HL-60 (cell line): Measurements from ENCODE around the gene MTMR12.
"Not testable (repeated sequence)": the region's sequence is repeated elsewhere in the genome, so short reads cannot be mapped to it uniquely, and the experiment has no call there.

Experiments used
- DNase-seq, 2 experiments: peaks; one replicate each; pipeline ENCODE4 v3.0.0-alpha.2; 2010 to 2020; ENCODE audit warnings: low read depth in 1 of 2, low spot score in 1 of 2
- H3K27ac ChIP-seq: fragments of 250-450 bp; sonication (Bioruptor Pico); replicated peaks from 2 replicates; pipeline ENCODE4 v1.5.1; 2020; ENCODE audit warnings: mild to moderate bottlenecking, moderate library complexity
- H3K27me3 ChIP-seq: fragments of 250-450 bp; sonication (Bioruptor Pico); 2 replicates; pipeline ENCODE4 v1.5.1; 2021; ENCODE audit warnings: mild to moderate bottlenecking, moderate library complexity; ENCODE audit not compliant: insufficient read depth, poor library complexity, severe bottlenecking
- H3K4me3 ChIP-seq: replicated peaks from 2 replicates; pipeline ENCODE4 v1.5.1; 2011; ENCODE audit warnings: mild to moderate bottlenecking, control low read depth, low read length; ENCODE audit not compliant: insufficient read depth
- GABPA ChIP-seq: IDR thresholded peaks from 2 replicates; pipeline ENCODE4 v1.6.1; 2012; ENCODE audit warnings: low read depth
- POLR2AphosphoS5 ChIP-seq: IDR thresholded peaks from 2 replicates; pipeline ENCODE4 v1.6.1; 2012; ENCODE audit warnings: low read depth
- SPI1 ChIP-seq: IDR thresholded peaks from 2 replicates; pipeline ENCODE4 v1.6.1; 2012; ENCODE audit warnings: low read depth, mild to moderate bottlenecking, borderline replicate concordance
- TF ChIP-seq, protein P1 (sequence below): IDR thresholded peaks from 2 replicates; pipeline ENCODE4 v1.6.1; 2012; ENCODE audit warnings: low read depth; ENCODE audit not compliant: insufficient replicate concordance
- TF ChIP-seq, protein P2 (sequence below): IDR thresholded peaks from one replicate; pipeline ENCODE4 v1.5.1; 2011; ENCODE audit warnings: low read length, control low read depth, inconsistent platforms; ENCODE audit not compliant: insufficient read depth

MTMR12 gene

DNA sequence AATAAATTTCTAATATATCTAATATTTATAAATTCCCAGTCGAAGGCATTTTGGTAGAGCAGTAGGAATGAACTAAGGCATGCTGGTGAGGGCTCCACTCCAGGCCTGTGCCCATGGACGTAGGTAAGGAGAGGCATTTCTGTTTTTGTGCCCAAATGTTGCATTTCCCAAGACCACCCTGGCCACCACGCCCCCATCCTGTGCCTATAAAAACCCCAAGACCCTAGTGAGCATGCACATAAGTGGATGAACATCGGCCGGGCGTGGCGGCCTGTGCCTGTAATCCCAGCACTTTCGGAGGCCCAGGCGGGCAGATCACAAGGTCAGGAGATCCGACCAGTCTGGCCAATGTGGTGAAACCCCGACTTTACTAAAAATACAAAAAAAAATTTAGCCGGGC is 10.1 kb upstream of the MTMR12 start:
- Histone ChIP-seq H3K27me3 (no peaks in the 10 kb centered on the region), H3K4me3 (no peak overlapping the region), H3K27ac (no peak overlapping the region)
- DNase-seq = no peak
- TF ChIP-seq GABPA (no peak), SPI1 (no peak), POLR2AphosphoS5 (no peak)
- TF ChIP-seq, protein P1, sequence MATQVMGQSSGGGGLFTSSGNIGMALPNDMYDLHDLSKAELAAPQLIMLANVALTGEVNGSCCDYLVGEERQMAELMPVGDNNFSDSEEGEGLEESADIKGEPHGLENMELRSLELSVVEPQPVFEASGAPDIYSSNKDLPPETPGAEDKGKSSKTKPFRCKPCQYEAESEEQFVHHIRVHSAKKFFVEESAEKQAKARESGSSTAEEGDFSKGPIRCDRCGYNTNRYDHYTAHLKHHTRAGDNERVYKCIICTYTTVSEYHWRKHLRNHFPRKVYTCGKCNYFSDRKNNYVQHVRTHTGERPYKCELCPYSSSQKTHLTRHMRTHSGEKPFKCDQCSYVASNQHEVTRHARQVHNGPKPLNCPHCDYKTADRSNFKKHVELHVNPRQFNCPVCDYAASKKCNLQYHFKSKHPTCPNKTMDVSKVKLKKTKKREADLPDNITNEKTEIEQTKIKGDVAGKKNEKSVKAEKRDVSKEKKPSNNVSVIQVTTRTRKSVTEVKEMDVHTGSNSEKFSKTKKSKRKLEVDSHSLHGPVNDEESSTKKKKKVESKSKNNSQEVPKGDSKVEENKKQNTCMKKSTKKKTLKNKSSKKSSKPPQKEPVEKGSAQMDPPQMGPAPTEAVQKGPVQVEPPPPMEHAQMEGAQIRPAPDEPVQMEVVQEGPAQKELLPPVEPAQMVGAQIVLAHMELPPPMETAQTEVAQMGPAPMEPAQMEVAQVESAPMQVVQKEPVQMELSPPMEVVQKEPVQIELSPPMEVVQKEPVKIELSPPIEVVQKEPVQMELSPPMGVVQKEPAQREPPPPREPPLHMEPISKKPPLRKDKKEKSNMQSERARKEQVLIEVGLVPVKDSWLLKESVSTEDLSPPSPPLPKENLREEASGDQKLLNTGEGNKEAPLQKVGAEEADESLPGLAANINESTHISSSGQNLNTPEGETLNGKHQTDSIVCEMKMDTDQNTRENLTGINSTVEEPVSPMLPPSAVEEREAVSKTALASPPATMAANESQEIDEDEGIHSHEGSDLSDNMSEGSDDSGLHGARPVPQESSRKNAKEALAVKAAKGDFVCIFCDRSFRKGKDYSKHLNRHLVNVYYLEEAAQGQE = no peak
- TF ChIP-seq, protein P2, sequence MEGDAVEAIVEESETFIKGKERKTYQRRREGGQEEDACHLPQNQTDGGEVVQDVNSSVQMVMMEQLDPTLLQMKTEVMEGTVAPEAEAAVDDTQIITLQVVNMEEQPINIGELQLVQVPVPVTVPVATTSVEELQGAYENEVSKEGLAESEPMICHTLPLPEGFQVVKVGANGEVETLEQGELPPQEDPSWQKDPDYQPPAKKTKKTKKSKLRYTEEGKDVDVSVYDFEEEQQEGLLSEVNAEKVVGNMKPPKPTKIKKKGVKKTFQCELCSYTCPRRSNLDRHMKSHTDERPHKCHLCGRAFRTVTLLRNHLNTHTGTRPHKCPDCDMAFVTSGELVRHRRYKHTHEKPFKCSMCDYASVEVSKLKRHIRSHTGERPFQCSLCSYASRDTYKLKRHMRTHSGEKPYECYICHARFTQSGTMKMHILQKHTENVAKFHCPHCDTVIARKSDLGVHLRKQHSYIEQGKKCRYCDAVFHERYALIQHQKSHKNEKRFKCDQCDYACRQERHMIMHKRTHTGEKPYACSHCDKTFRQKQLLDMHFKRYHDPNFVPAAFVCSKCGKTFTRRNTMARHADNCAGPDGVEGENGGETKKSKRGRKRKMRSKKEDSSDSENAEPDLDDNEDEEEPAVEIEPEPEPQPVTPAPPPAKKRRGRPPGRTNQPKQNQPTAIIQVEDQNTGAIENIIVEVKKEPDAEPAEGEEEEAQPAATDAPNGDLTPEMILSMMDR = no peak

DNA sequence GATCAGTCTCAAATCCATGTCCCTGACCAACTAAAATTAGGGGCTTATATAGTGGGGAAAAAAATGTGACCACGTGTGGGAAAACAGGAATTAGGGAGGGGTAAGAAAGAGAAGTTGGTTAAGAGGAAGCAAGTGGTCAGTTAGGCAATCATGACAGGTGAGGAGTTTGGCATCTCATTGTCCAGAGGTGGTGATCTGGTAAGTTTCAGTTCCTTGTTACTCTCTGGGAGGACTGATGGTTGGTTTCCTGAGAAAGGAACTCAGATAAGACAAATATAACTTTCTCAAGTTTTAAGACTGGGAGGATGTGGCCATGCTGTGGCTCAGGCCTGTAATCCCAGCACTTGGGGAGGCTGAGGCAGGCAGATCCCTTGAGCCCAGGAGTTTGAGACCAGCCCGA is 9.0 kb upstream of the MTMR12 start:
- DNase-seq = peak; percentile 11 to 33
- not testable (repeated sequence) for H3K27ac ChIP-seq, H3K27me3 ChIP-seq, H3K4me3 ChIP-seq

DNA sequence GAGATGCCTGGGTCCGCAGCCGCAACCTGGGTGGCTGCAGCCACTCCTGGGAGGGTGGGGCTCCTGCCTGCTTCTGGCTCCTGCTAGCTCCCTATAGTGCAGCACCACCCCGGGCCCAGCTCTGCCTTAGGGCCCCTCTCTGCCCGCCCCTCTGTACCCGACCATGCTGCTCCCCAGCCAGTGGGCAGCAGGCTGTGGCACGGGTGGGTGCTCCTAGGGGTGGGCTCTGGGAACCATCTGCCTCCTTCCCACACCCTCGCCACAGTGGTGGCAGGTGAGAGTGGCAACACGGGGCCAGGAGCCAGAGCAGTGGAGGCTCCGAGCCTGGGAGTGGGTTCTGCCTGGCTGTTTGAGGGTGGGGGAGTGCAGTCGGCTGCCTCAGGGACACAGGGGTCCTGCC is 7.8 kb upstream of the MTMR12 start:
- Histone ChIP-seq H3K27ac (no peak overlapping the region), H3K4me3 (no peak overlapping the region), H3K27me3 (no peaks in the 10 kb centered on the region)
- no peak for DNase-seq
- TF ChIP-seq, protein P2 = no peak
- no peak for TF ChIP-seq GABPA
- TF ChIP-seq, protein P1 = no peak
- TF ChIP-seq POLR2AphosphoS5 = no peak
- TF ChIP-seq SPI1 = no peak

DNA sequence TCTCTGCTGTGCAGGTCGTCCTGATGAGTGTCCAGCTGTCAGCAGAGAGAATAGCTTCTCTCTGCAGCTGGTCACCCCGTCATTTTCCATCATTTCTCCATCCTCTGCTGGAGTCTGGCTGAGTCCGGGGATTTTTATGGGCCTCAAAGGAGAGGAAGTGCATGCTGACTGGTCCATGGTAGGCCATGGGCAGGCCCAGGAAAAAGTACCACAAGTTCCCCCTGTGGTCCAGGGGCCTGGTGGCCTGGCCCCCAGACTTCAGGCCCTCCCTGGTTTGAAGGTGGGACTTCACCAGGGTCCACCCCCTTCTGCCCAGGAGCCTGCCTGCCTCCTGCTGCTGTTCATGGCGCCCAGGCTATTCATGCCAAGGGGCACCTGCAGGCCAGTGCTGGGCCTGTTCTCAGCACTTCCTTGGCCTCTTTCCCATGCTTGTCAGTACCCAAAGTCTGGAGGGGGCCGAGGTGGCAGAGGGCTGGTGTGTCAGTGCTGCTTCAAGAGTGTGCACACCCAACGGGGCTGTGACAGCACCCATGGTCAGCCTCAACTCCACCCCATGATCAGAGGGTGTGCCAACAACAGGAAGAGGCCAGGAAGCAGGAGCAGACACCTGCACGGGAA is 7.3 kb upstream of the MTMR12 start:
- no peak for TF ChIP-seq POLR2AphosphoS5
- TF ChIP-seq SPI1 = no peak
- TF ChIP-seq, protein P2 = no peak
- no peak for TF ChIP-seq GABPA
- TF ChIP-seq, protein P1 = no peak
- H3K4me3 ChIP-seq = no peak overlapping the region
- no peaks in the 10 kb centered on the region for H3K27me3 ChIP-seq
- H3K27ac ChIP-seq = no peak overlapping the region
- DNase-seq = no peak
